Kidney epithelial cell (primary cell): ENCODE results near the gene HTR4. TPM values are rescaled to one million over a fixed set of nuclear protein-coding genes. Genes with fewer than 3 reads are reported as not detected.
A peak's percentile ranks its signal among the peaks of the same experiment; 100 is the strongest.

Experiments used
- DNase-seq: peaks from one replicate; pipeline ENCODE4 v3.0.0-alpha.2; 2010; ENCODE audit warnings: low read depth
- H3K27me3 ChIP-seq: 2 replicates; pipeline ENCODE4 v1.6.0; 2011; ENCODE audit warnings: low read length; ENCODE audit not compliant: control insufficient read depth, insufficient read depth
- H3K36me3 ChIP-seq: 2 replicates; pipeline ENCODE4 v1.5.1; 2011; ENCODE audit warnings: low read length; ENCODE audit not compliant: control insufficient read depth, insufficient read depth
- H3K4me3 ChIP-seq: 2 replicates; pipeline ENCODE4 v1.5.1; 2011; ENCODE audit warnings: low read depth, mild to moderate bottlenecking, control low read depth, low read length
- CTCF ChIP-seq: IDR thresholded peaks from 2 replicates; pipeline ENCODE4 v1.5.1; 2011; ENCODE audit warnings: mild to moderate bottlenecking, moderate library complexity, low read length, control low read depth, inconsistent platforms; ENCODE audit not compliant: insufficient read depth, poor library complexity, severe bottlenecking
- total RNA-seq: library from RNA; depleted of rRNA; stranded (reverse); fragments of >200 nt; gene quantifications from 2 replicates; pipeline ENCODE4 v1.2.3, GENCODE V29; 2015

HTR4 gene
- total RNA-seq, 1 donor from 2014 or later = not detected

DNA sequence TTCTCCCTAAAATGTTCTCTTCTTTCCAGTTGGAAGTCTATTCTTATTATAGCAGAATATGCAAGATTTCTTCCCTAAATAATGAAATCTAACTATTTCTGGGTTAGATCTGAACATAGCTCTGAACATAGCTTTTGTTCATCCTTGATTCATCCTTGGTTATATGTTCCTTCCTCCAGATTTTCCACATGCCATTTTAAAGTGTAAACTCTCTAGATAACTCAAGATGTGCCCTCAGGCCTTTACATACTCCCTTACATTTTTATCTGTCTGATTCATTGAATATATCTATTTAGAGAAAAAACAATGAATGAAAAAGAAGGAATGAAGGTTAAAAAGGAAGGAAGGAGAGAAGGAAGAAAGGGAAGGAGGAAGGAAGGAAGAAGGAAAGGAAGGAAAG, 169.7 kb downstream of the HTR4 start:
- Histone ChIP-seq H3K36me3 (no peaks in the 10 kb centered on the region), H3K27me3 (no peaks in the 10 kb centered on the region), H3K4me3 (no peak overlapping the region)
- DNase-seq = no peak
- no peak for TF ChIP-seq CTCF

DNA sequence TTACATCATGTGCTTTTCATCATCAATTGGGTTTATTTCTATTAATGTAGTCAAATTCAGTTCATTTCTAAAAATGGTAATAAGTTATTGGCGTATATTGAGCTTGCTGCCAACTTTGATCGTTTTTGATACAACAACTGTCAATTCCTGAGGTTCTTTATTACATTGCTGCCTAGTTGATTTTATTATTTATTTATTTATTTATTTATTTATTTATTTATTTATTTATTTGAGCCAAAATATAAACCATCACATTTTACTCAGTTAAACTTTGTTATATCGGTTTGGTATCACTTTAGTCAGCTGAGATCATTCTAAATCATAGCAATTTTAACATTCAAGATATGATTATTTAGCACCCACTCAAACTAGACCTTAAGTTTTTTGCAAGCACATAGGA, 170.6 kb downstream of the HTR4 start:
- no peak overlapping the region for H3K4me3 ChIP-seq
- TF ChIP-seq CTCF = no peak
- H3K36me3 ChIP-seq = no peaks in the 10 kb centered on the region
- H3K27me3 ChIP-seq = no peaks in the 10 kb centered on the region
- no peak for DNase-seq

DNA sequence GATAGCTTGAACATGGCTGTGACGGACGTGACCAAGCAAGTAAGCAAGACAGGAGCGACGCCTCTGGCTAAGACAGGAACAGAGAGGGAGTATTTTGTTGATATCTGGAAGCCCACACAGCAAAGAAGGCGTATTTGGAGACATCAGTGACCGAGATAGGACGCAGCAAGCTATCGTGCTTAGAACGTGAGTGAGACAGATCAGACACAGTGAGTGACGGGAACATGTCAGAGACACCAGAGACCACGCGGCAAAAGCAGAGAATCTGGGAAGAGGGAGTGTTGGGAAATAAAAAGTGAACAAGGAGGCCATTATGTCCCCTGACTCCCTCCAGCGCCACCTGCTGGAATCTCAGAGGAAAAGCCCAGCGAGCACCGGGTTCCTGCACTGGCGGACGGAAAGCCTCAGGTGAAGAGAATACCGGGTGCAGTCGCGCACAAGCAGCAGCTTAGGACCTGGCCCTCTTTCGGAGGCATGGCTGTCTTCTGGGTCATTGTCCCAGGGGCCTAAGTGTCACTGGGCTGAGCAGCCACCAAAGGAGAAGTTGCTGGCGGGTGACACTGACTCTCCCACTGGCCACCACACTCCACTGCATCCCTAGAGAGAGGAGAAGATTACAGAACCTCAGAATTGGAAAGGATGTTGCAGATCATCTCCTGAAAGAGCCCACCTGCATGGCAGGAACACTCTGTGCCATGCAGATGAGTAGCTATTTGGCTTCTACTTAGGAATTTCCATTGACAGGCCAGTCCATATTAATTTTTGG, 171.4 kb downstream of the HTR4 start:
- Histone ChIP-seq H3K36me3 (no peaks in the 10 kb centered on the region), H3K4me3 (no peak overlapping the region), H3K27me3 (no peaks in the 10 kb centered on the region)
- DNase-seq = no peak
- peak; percentile 84 for TF ChIP-seq CTCF

GRCh38 chr5:148482196-148482595, 172.1 kb downstream of the HTR4 start:
- TF ChIP-seq CTCF = no peak
- Histone ChIP-seq H3K4me3 (no peak overlapping the region), H3K27me3 (no peaks in the 10 kb centered on the region), H3K36me3 (no peaks in the 10 kb centered on the region)
- no peak for DNase-seq

GRCh38 chr5:148477429-148477828, 176.9 kb downstream of the HTR4 start:
- Histone ChIP-seq H3K27me3 (no peaks in the 10 kb centered on the region), H3K4me3 (no peak overlapping the region), H3K36me3 (no peaks in the 10 kb centered on the region)
- no peak for TF ChIP-seq CTCF
- no peak for DNase-seq

DNA sequence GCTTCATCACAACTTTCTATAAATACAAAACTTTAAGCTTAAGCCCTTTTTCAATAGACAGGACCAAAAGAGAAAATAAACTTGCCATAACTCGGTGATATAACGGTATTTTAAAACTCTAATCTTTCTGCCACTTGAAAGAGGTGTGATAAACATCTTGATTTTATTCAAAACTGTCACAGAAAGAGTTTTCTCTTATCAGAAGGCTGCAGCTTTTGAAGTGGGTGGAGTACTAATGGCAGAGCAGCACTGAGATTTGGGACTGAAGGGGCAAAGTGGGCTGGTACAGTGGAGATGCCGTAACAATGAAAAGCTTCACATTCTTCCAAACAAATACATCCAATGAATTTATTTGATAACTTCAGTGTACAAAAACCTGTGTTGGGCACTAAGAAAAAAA, 178.0 kb downstream of the HTR4 start:
- Histone ChIP-seq H3K36me3 (no peaks in the 10 kb centered on the region), H3K27me3 (no peaks in the 10 kb centered on the region), H3K4me3 (no peak overlapping the region)
- TF ChIP-seq CTCF = no peak
- DNase-seq = no peak
